ENCODE data around the gene MARCHF3. TPM values are rescaled to one million over a fixed set of nuclear protein-coding genes. Genes with fewer than 3 reads are reported as not detected.

The MARCHF3 gene
- total RNA-seq, 2 experiments from 2014 or later: 1.1 to 1.5 TPM

DNA sequence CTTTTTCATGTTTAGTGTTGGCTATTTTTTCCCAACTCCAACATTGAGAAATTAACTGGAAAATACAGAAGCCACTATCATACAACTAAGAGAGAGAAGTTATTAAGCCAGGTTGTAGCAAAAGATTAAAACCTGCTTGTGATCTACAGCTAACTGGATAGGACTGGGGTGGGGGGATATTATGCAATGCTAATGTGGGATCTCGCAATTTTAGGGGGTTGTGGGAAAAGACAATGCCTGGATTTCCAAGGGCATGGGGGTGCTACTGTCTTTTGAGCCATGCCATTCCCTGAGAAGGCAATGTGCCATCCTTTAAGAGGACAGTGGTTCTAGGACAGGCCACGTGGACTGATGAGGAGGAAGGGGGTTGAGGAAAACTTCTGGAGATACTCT lies 46.5 kb downstream of the MARCHF3 start:
- no peak for DNase-seq
- POLR2A ChIA-PET: no interaction called here
- peaks cover 5% of the 10 kb centered on the region for H3K36me3 Mint-ChIP-seq (ENCODE audit: low read depth)
- CTCF ChIA-PET: no interaction called here
- no peak overlapping the region for H3K4me3 Mint-ChIP-seq
- H3K9me3 Mint-ChIP-seq: no peaks in the 10 kb centered on the region
- H3K4me1 Mint-ChIP-seq: peaks cover 16% of the 10 kb centered on the region
- H3K27ac Mint-ChIP-seq: no peak overlapping the region
- no peaks in the 10 kb centered on the region for H3K27me3 Mint-ChIP-seq

DNA sequence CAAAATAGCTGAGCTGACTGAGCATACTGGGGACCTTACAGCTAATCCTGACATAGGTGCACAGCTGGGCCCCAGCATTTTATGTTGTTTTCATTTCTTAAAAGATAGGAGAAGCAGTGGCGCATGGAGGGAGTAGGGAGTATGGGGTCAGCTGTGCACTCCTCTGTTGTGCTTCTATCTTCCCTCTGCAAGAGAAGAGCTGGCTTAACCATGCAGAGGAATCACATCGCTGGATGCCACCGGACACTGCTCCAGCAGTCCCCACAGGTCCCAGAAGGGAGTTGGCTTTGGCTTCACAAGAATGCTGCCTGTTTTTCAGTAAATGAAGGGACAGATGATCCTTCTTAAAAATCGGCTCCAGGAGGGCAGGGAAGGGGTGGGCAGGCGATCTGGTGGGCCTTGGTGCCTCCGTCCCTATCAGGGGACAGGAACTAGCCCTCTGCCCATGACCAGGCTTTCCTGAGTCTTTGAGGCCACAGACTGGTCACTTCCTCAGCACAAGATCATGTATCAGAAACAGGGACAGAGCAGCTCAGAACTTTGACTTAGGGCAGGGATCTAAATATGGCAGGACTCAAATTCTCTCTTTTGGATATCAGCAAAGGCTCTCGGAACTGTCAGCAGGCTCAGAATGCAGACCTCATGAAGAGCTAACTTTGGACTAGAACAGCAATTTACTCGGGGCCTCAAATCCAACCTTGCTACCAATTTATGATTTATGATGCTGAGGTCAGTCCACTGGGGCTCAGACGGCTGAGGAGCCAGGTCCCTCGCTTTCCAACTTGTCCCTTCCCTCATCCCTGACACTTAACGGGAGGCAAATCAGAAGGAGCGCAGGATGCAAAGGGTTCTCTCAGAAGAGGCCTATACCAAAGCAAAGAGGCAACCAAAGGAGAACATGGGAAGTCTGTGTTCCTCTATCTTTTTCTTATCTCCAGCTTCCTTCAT lies 47.2 kb downstream of the MARCHF3 start:
- peaks cover 2% of the 10 kb centered on the region for H3K36me3 Mint-ChIP-seq (ENCODE audit: low read depth)
- CTCF ChIA-PET: interaction anchor here (1.1 kb wide), 1 partner anchor 11 kb away, joined by 4 read pairs; no protein-coding TSS in a partner anchor
- DNase-seq: no peak
- H3K9me3 Mint-ChIP-seq: no peaks in the 10 kb centered on the region
- POLR2A ChIA-PET: no interaction called here
- H3K4me1 Mint-ChIP-seq: peaks cover 11% of the 10 kb centered on the region
- no peak overlapping the region for H3K27ac Mint-ChIP-seq
- no peaks in the 10 kb centered on the region for H3K27me3 Mint-ChIP-seq
- no peak overlapping the region for H3K4me3 Mint-ChIP-seq

DNA sequence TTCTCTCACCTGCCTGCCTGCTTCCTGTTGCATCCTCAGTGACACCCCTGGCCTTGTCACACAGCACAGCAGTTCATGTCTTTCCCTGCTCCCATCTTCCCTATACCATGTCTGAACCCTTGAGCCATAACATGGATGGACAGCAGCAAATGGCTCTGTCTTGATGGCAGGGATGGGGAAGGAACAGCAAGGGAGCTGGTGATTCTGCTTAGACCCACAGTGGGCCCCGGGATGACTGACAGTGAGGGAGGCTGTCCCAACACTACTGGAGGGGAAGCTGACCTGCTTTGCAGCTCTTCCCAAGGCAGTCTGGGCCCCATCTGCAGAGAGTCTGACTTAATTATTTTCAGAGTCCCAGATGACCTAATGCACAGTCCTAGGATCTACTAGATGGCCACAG lies 48.2 kb downstream of the MARCHF3 start:
- no peak overlapping the region for H3K27ac Mint-ChIP-seq
- POLR2A ChIA-PET: no interaction called here
- no peaks in the 10 kb centered on the region for H3K27me3 Mint-ChIP-seq
- CTCF ChIA-PET: interaction anchor here (0.8 to 1.1 kb wide), 2 partner anchors 9 to 10 kb away, joined by 3 to 4 read pairs; no protein-coding TSS in a partner anchor
- no peak overlapping the region for H3K4me3 Mint-ChIP-seq
- no peak for DNase-seq
- no peaks in the 10 kb centered on the region for H3K9me3 Mint-ChIP-seq
- no peaks in the 10 kb centered on the region for H3K36me3 Mint-ChIP-seq (ENCODE audit: low read depth)
- H3K4me1 Mint-ChIP-seq: peaks cover 2% of the 10 kb centered on the region

DNA sequence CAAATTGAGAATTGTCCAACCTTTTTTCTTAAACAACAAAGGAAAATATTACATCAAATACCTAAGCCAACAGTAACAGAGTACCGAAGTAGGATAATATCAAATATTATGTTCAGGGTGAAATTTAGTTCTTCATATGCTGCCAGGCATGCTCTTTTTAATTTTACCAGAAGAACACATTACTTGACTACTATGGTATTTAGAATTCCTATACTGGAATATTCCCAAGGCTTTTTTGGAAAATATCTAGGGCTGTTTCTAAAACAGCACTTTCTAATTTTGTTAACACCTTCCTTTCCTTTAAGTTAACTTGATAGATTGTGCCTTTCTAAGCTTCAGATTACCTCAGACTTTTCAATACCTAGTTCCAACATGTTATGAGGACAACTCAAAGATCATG lies 48.7 kb downstream of the MARCHF3 start:
- H3K4me1 Mint-ChIP-seq: peaks cover 2% of the 10 kb centered on the region

DNA sequence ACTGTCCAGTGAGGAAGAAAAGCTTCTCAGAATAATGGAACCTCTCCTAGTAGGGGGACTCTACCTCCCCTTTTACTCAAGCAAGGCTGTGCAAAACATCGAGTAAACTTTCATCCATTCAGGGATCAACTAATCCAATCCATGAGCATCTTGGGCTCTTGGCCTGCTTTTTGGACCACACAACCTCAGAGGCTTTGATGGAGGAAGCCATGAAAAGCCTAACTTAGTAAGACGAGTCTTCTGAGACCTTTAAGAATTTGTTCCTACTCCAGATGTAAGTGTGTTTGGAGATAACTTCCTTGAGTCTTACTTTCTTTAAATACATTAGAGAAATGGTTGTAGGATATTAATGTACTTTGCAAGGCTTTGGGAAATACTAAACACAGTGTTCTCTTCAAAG lies 49.1 kb downstream of the MARCHF3 start:
- ChIA-PET POLR2A (no interaction called here), CTCF (interaction anchor here (0.8 kb wide), 1 partner anchor 8 kb away, joined by 3 read pairs; no protein-coding TSS in a partner anchor)
- H3K27me3 Mint-ChIP-seq: no peaks in the 10 kb centered on the region
- no peak overlapping the region for H3K27ac Mint-ChIP-seq
- DNase-seq: no peak
- peaks cover 3% of the 10 kb centered on the region for H3K4me1 Mint-ChIP-seq
- H3K36me3 Mint-ChIP-seq (ENCODE audit: low read depth): no peaks in the 10 kb centered on the region
- no peak overlapping the region for H3K4me3 Mint-ChIP-seq
- no peaks in the 10 kb centered on the region for H3K9me3 Mint-ChIP-seq

More for the DNA sequence above, 48.7 kb downstream of the MARCHF3 start:
- Mint-ChIP-seq H3K36me3 (ENCODE audit: low read depth) (no peaks in the 10 kb centered on the region), H3K4me3 (no peak overlapping the region), H3K9me3 (no peaks in the 10 kb centered on the region), H3K27ac (no peak overlapping the region), H3K27me3 (no peaks in the 10 kb centered on the region)
- POLR2A ChIA-PET: no interaction called here
- DNase-seq: no peak
- CTCF ChIA-PET: interaction anchor here (0.8 kb wide), 1 partner anchor 8 kb away, joined by 3 read pairs; no protein-coding TSS in a partner anchor

DNA sequence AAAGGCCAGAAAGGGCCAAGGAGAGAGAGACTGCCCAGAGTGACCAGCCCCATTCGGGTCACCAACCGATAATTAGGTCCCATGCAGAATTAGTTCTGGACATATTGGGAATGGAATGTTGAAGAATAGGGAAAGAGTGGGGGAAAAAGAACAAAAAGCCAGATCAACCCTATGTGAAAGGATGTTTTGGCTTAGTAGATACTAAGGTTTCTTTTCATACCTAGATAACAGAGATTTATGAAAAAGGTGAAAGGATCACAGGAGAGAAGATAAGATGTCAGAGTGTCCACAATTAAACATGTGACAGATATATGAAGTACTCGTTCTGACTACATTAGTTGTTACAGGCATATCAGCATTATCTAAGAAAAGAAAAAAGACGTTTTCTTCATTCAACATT lies 52.1 kb downstream of the MARCHF3 start:
- H3K4me1 Mint-ChIP-seq: peaks cover 7% of the 10 kb centered on the region
- ChIA-PET POLR2A (no interaction called here), CTCF (no interaction called here)
- no peaks in the 10 kb centered on the region for H3K36me3 Mint-ChIP-seq (ENCODE audit: low read depth)
- H3K27ac Mint-ChIP-seq: no peak overlapping the region
- no peak overlapping the region for H3K4me3 Mint-ChIP-seq
- DNase-seq: no peak
- H3K9me3 Mint-ChIP-seq: no peaks in the 10 kb centered on the region
- no peaks in the 10 kb centered on the region for H3K27me3 Mint-ChIP-seq

DNA sequence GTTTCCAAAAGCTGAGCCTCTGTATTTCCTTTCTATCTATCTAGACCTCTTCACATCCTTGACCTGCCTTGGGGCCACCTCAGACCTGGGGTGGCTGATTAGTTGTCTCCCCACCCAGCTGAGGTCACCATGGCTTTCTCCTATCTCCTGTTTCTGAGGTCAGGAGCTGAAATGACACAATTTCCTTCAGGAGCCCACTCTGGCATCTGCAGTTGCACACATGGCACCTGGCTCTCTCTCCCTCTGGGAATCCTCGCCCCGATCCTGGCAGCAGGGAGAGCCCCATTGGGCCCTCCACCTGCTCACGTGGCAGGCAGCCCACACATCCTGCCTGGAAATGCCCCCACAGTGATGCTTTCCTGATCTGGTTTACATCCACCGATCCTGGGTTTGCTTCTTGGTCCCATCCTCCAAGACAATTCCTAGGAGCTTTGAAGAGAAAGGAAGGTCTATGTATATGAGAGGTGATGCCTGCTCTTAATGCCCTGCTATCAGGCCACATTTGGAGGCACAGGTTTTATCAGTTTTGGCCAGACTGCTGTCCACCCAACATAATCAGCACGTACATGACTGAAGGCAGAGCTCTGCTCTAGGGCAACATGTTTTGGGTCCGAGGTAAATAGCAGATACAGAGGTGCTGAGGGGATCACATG lies 53.7 kb downstream of the MARCHF3 start:
- POLR2A ChIA-PET: no interaction called here
- H3K27me3 Mint-ChIP-seq: no peaks in the 10 kb centered on the region
- no peak for DNase-seq
- H3K9me3 Mint-ChIP-seq: no peaks in the 10 kb centered on the region
- H3K27ac Mint-ChIP-seq: no peak overlapping the region
- no peaks in the 10 kb centered on the region for H3K36me3 Mint-ChIP-seq (ENCODE audit: low read depth)
- peaks cover 23% of the 10 kb centered on the region for H3K4me1 Mint-ChIP-seq
- no peak overlapping the region for H3K4me3 Mint-ChIP-seq
- CTCF ChIA-PET: interaction anchor here (0.6 kb wide), 1 partner anchor 11 kb away, joined by 3 read pairs; no protein-coding TSS in a partner anchor

DNA sequence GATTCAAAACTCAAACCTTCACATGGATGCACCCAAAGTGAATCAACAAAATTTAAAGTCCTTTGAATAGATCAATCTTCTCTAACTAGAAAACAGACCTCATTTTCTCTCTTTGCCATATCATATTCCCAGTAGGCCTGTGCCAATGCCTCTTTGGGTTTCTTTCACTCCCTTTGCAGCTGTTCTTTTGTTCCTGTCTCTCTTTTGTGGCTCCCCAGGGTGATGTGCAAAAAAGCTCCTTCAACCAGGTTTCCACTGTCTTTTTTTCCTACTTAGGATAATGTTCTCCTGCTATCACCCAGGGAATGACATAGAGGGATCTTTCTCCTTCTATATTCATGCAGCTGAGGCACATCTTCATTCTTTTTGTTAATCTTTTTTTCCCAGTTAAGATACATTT lies 54.6 kb downstream of the MARCHF3 start:
- POLR2A ChIA-PET: no interaction called here
- CTCF ChIA-PET: no interaction called here
- Mint-ChIP-seq H3K27ac (no peak overlapping the region), H3K4me1 (peaks cover 28% of the 10 kb centered on the region), H3K27me3 (no peaks in the 10 kb centered on the region), H3K9me3 (no peaks in the 10 kb centered on the region), H3K36me3 (ENCODE audit: low read depth) (no peaks in the 10 kb centered on the region), H3K4me3 (no peak overlapping the region)
- no peak for DNase-seq

DNA sequence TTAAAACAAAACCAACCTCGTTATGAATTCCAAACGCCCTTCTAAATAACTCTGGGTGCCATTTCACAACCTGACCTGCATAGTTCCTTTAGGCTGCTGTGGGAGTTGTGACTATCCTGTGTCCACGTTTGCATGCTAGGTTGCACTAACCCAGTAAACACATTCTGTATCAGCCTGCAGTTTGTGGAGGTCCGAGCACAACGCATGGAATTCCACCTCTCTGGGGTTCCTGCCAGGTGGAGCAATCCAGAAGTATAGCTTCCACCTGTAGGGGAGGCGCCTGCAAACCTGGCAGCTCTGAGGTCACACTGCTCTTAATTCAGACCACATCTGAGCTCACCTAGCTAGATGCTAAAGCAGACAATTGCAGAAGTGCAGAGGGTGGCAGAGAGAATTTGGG lies 57.2 kb downstream of the MARCHF3 start:
- Mint-ChIP-seq H3K4me3 (no peak overlapping the region), H3K36me3 (ENCODE audit: low read depth) (no peaks in the 10 kb centered on the region), H3K4me1 (peaks cover 33% of the 10 kb centered on the region), H3K27ac (no peak overlapping the region), H3K9me3 (no peaks in the 10 kb centered on the region), H3K27me3 (no peaks in the 10 kb centered on the region)
- ChIA-PET POLR2A (no interaction called here), CTCF (interaction anchor here (0.9 to 2.0 kb wide), 2 partner anchors 9 to 10 kb away, joined by 3 to 4 read pairs; no protein-coding TSS in a partner anchor)
- no peak for DNase-seq

DNA sequence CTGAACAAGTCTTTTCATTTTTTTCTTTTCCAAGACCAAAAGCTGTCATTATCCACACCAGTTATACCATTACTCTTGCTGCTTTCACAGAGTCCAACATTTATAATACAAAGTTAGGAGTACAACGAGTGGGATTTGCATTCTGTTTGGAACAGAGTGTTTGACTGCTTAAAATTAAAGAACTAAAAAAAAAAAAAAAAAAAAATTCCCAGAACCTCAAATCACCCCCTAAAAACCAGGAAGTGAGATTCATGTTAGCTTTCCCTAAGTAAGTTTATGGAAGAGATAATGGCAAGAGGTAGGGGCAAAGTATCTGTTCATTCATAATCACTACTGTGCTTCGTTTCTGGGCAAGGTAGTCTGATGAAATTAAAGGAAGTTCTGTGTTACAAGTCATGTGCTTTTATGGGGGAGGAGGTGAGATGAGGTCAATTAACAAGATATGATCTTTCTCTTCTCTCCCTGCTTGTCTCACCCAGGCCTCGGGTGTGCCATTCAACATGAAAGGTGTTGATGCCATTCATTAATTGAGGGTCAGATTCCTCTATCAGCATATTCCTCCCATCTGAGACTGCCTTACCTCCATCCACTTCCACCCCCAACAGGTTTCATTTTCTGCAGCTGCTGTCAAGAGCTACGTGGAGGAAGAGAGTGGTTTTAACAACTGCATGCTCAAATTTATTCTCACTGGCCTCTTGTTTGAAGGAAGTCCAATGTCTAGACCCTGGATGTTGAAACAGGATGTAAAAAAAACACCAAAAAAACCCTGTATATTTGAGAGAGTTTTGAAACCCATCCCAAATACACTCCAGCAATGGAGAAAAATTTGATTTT lies 58.1 kb downstream of the MARCHF3 start:
- ChIA-PET CTCF (interaction anchor here (0.5 to 2.0 kb wide), 2 partner anchors 11 to 38 kb away, joined by 3 to 4 read pairs; no protein-coding TSS in a partner anchor), POLR2A (no interaction called here)
- Mint-ChIP-seq H3K4me3 (peak overlapping the region; percentile 50), H3K4me1 (peaks cover 33% of the 10 kb centered on the region), H3K9me3 (peaks cover 2% of the 10 kb centered on the region), H3K27ac (peak overlapping the region; percentile 91), H3K27me3 (no peaks in the 10 kb centered on the region), H3K36me3 (ENCODE audit: low read depth) (no peaks in the 10 kb centered on the region)
- peak; percentile 31 for DNase-seq

DNA sequence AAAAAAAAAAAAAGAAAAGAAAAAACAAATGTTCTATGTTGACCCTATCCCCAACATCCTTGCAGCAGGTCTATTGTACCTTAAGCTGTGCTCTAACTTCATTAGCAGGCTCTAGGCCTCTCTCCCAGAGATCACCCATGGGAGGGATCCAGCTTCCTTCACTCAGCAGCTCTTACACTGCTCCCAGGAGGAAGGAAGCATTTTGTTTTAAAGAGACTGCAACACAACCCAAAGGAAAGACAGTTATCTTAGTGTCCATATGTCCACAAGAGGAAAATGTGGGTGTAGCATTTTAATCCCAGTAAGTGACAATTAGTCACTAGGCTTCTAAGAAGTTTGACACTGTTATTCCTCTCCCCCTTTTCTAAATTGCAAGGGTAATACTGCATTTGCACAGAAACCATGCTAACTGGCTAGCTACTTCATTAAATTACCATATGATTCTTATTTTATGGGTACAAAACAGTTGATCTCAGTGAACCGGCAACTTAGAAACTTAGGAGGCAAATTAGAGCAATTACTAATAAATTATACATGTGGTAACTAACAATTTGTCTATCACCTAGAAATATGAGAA lies 58.8 kb downstream of the MARCHF3 start:
- no peaks in the 10 kb centered on the region for H3K36me3 Mint-ChIP-seq (ENCODE audit: low read depth)
- H3K4me3 Mint-ChIP-seq: no peak overlapping the region
- DNase-seq: no peak
- H3K4me1 Mint-ChIP-seq: peaks cover 33% of the 10 kb centered on the region
- peaks cover 2% of the 10 kb centered on the region for H3K9me3 Mint-ChIP-seq
- ChIA-PET POLR2A (no interaction called here), CTCF (interaction anchor here (0.5 to 2.0 kb wide), 2 partner anchors 11 to 38 kb away, joined by 3 to 4 read pairs; no protein-coding TSS in a partner anchor)
- H3K27ac Mint-ChIP-seq: peak overlapping the region; percentile 33
- H3K27me3 Mint-ChIP-seq: no peaks in the 10 kb centered on the region

DNA sequence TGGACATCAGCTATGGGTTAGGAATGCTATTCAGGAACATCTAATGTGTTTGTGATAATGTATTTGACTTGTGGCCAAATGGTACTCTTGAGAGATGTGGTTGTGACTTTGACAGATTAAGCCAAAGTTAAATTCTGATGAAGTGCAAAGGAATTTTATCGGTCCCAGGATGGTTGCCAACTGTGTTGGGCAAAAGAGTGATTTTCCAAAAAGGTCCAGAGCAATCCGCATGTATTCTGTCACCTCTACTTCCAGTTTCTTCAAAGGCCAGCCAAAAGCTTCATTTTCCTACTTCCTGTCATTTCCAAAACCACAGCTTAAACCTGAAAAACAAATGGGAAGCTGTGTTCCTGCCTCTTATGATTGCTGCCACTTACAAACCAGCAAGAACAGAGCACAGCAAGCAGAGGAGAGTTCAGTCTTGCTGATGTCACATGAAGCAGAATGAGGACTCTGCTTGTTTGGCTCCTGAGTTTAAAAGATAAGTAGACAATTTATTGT lies 59.8 kb downstream of the MARCHF3 start:
- Mint-ChIP-seq H3K36me3 (ENCODE audit: low read depth) (no peaks in the 10 kb centered on the region), H3K4me3 (no peak overlapping the region), H3K27ac (peak overlapping the region; percentile 1), H3K4me1 (peaks cover 29% of the 10 kb centered on the region), H3K27me3 (no peaks in the 10 kb centered on the region), H3K9me3 (peaks cover 2% of the 10 kb centered on the region)
- CTCF ChIA-PET: interaction anchor here (0.7 to 0.9 kb wide), 2 partner anchors 9 to 28 kb away, joined by 3 read pairs; no protein-coding TSS in a partner anchor
- POLR2A ChIA-PET: no interaction called here
- DNase-seq: no peak

Data from activated CD4-positive, alpha-beta T cell treated with anti-CD3 and anti-CD28 coated beads, Interleukin-2, amount 10 ng/mL, durations not matched to agents 7 days and 5 days (primary cell).